ENCODE data around the gene SMYD3.
A peak's percentile ranks its signal among the peaks of the same experiment; 100 is the strongest.
"Not testable (repeated sequence)": the region's sequence is repeated elsewhere in the genome, so short reads cannot be mapped to it uniquely, and the experiment has no call there.

The SMYD3 gene

DNA sequence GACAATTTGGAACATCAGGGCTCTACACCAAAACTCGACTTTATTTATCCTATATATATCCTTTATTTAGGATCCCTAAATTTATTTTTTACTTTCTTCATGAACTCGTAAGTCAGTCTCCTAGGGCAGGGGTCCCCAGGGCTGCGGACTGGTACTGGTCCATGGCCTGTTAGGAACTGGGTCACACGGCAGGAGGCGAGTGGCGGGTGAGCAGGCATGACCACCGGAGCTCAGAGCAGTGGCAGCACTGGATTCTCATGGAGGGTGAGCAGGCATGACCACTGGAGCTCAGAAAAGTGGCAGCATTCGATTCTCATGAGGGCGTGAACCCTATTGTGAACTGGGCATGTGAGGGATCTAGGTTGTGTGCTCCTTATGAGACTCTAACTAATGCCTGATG is 427.0 kb downstream of the SMYD3 start:
- no peak overlapping the region for H3K4me3 ChIP-seq (ENCODE audit: low read length)
- no peak for TF ChIP-seq ZNF274 (IDR thresholded peaks at IDR 0.05; ENCODE audit: low read depth, low read length)

DNA sequence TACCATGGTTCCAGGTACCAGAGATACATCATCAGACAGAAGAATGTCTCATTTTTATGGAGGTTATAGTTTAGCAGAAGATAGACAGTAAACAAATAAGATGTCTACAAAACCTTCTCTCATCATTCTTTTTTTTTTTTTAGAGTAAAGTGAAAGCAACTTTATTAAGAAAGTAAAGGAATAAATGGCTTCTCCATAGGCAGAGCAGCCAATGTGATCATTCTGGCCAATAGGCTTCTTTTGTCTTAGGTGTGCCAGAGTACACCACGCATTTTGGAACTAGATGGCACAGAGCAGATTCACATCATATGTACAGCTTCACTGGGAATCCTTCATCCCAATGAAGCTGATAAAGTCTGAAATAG is 428.2 kb downstream of the SMYD3 start:
- no peak for TF ChIP-seq ZNF274 (IDR thresholded peaks at IDR 0.05; ENCODE audit: low read depth, low read length)
- H3K4me3 ChIP-seq (ENCODE audit: low read length): no peak overlapping the region

DNA sequence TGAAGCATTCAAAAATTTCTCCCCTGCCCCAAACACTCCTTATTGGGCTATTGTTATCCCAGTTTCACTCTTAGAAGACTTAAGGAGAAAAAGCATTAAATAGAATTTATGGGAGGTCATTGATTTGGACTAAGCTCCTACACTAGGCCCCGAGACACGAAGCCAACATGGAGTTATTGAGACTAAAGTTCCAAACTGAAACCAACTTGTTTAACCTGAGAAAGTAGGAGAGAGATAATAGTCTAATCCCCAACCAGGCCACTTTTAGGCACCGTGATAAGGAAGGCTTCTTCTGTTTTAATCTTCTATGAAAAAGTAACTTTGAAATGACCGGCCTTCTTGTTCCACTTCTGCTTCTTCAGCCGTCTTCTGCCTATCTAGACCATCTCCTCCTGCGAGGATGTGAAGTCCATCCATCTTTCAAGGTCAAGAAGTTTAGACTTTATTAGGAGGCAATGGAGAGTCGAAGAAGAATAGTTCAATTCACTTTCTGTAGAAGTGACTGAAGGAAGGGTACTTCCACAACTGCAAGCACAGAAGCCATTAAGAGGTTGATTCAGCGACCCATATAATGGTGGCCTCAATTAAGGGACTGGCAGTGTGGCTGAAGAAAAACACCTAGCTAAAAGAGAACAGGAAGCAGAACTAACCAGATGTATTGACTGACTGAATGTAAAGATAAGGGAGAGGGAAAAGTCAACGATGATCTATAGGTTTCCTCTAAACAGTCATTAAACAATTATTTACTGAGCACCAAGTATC is 428.8 kb downstream of the SMYD3 start:
- no peak for TF ChIP-seq ZNF274 (IDR thresholded peaks at IDR 0.05; ENCODE audit: low read depth, low read length)

DNA sequence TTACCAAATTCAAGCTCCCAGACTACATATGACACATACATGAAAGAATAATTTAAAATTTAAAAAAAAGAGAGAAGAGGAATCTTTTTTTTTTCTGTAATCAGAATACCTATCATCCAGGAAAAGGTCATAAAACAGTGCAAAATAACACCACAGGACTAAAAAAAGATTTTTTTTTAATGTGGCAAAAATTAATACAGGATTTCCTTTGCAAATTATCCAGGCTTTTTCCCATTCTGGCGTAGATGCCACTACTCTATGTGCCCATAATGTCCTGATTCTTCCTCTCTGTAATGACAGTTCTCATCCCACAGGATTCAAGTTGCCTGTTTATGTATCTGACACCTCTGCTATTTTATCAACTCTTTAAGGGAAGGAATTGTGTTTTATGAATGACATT is 429.6 kb downstream of the SMYD3 start:
- TF ChIP-seq ZNF274 (IDR thresholded peaks at IDR 0.05; ENCODE audit: low read depth, low read length): no peak
- H3K4me3 ChIP-seq (ENCODE audit: low read length): no peak overlapping the region

More for the DNA sequence above, 428.8 kb downstream of the SMYD3 start:
- no peak overlapping the region for H3K4me3 ChIP-seq (ENCODE audit: low read length)

DNA sequence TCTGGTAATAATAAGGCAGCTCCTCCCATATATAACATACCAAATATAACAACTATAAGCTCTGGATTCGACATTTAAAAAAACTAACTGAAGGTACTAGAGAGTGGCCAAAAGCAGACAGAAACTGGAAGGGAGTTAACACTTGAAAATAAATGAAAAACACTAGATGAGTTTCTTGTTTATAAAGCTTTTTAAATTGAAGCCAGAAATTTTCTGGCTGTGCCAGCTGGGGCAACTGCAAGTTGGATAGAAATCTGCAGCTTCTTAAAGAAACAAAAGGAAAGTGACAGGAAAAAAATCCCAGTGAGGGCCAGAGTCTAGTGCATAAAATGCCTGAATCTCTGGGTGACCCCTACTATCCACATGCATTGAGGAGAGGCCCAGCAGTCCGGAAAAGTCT is 432.7 kb downstream of the SMYD3 start:
- no peak overlapping the region for H3K4me3 ChIP-seq (ENCODE audit: low read length)
- TF ChIP-seq ZNF274 (IDR thresholded peaks at IDR 0.05; ENCODE audit: low read depth, low read length): no peak

DNA sequence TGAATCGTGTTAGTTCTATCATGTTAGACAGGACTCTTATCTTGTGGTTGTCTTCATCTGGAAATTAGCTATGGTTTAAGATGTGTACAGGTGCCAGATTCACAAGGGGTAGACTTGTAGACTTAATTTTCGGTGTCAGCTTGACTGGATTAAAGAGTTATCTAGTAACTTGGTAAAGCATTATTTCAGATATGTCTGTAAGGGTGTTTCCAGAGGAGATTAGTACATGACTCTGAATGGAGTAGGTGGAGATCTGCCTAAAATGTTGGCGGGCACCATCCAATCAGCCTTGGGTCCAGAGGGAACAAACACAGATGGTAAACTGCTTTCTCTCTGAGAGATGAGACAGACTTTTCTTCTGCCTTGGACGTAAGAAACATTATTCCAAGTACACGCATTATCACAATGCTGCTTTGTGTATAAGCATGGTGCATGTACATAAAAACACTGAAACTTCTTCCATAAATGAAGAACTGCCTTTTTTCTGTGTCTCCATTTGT is 434.6 kb downstream of the SMYD3 start:
- TF ChIP-seq ZNF274 (IDR thresholded peaks at IDR 0.05; ENCODE audit: low read depth, low read length): no peak
- H3K4me3 ChIP-seq (ENCODE audit: low read length): no peak overlapping the region

DNA sequence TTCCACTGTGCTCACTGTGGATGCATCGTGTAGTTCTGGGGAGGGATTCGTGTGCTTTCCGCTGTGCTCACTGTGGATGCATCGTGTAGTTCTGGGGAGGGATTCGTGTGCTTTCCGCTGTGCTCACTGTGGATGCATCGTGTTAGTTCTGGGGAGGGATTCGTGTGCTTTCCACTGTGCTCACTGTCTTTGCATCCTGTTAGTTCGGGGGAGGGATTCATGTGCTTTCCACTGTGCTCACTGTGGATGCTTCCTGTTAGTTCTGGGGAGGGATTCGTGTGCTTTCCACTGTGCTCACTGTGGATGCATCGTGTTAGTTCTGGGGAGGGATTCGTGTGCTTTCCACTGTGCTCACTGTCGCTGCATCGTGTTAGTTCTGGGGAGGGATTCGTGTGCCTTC is 435.1 kb downstream of the SMYD3 start:
- H3K4me3 ChIP-seq (ENCODE audit: low read length): not testable (repeated sequence)

DNA sequence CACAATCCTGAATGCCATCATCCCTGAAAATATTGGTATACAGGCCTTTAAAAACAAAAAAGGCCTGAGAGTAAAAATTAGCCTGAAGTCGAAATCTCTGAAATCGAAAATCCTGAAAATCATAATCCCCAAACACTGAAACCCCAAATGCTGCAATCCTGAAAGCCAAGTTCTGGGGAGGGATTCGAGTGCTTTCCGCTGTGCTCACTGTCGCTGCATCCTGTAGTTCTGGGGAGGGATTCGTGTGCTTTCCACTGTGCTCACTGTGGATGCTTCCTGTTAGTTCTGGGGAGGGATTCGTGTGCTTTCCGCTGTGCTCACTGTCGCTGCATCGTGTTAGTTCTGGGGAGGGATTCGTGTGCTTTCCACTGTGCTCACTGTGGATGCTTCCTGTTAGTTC is 435.5 kb downstream of the SMYD3 start:
- not testable (repeated sequence) for H3K4me3 ChIP-seq (ENCODE audit: low read length)

DNA sequence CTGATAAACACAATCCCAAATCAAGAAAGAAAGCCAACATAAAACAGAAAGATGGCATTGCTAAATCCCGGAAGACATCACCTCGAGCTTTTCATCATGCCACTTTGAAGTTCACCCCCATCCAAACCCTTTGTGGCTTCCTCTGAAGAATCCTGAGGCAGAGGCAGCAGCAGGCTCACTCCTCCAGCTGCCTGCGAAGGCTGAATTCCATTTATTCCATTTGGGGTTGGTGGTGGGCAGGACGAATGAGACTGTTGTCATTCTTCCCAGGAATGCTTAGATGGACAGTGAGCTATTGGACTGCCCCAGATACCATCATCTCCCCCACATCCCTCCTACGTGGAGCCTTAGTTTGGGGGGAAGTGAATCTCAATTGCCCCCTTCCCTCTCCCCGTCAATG is 437.5 kb downstream of the SMYD3 start:
- H3K4me3 ChIP-seq (ENCODE audit: low read length): no peak overlapping the region
- no peak for TF ChIP-seq ZNF274 (IDR thresholded peaks at IDR 0.05; ENCODE audit: low read depth, low read length)

DNA sequence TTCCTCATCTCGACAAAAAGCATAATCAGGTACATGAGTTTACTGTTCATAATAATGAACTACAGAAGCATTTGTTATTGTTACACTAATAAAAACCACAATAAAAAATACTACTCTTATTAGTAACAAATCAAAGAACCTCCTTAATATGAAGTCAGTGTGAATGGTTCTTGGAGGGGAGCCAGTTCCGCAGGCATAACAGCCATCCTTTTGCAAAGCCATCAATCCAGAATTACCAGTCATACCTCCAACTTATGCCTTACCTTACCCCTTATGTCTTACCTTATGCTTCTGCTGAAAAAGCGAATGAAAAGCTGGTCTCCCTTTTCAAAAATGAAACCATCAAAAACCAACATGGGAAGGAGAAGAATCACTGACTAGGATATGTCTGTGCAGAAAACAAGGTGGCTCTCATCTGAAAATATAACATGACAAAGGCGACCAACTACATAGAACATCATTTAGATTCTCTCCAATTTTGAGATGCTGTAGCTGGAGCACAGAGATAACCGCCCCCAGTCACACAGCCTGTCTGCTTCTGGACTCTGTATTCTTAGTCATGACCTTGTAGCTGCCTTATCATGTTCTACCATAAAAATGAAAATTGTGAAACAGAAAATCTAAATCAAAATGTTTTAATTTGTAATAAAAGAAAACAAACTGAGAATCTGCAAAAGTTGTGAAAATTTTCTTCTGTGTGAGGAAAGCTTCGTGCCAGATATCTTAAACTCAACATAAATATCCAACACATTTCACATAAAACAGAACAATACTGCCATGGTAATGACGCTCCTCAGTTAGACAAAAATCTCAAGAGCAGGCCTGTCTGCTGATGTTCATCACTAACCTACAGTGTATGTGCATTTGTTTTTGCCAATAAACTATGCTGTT is 438.2 kb downstream of the SMYD3 start:
- no peak for TF ChIP-seq ZNF274 (IDR thresholded peaks at IDR 0.05; ENCODE audit: low read depth, low read length)
- no peak overlapping the region for H3K4me3 ChIP-seq (ENCODE audit: low read length)

DNA sequence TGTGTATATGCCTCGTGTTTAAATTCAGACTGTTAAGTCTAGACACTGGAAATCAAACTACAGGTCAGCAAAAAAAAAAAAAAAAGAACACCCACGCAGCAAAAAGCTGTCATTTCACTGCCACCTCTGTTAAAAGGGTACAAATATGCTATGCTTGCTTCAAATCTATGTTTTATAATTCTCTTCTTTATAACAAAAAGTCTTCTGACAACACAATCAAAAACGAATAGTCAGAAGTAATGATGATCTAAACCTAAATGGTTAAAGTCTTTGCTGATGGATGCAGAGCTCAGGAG is 438.9 kb downstream of the SMYD3 start:
- TF ChIP-seq ZNF274 (IDR thresholded peaks at IDR 0.05; ENCODE audit: low read depth, low read length): no peak
- no peak overlapping the region for H3K4me3 ChIP-seq (ENCODE audit: low read length)

DNA sequence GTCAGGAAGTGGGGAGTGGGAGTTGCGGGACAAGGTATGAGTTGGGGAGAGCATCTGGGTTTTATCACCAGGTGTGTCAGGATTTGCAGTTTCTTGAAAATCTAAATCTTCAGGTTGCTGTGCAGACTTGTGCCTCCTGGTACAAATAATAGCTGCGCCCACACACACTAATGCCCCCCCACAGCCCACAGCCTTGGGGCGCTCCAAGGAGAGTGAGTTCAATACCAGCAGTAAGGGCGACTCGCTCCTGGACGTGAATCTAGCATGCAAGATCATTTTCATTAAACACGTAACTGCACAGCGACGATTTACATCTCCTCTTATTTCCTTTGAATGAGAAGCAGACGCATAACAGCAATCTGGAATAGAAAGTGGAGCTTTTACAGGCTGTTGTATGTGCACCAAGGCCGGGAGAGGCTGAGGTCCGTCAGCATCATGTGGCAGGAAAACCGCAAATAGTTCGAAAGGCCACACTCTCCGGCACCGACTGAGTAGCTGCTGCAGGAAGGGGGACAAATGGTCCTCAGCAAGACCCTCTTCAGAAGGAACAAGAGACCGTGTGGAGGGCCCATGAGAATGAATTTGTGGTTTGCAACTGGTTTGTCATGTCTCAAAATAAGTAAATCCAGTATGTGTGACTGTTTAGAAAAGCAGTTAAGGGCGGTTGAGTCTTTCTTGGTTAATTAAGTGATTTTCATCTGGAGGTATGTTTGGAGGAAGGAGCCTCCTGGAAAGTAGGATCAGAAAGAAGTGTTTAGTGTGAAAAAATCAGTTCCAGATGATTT is 439.5 kb downstream of the SMYD3 start:
- no peak for TF ChIP-seq ZNF274 (IDR thresholded peaks at IDR 0.05; ENCODE audit: low read depth, low read length)
- peak overlapping the region; percentile 0; the same call in 1 of the 2 replicates for H3K4me3 ChIP-seq (ENCODE audit: low read length)

DNA sequence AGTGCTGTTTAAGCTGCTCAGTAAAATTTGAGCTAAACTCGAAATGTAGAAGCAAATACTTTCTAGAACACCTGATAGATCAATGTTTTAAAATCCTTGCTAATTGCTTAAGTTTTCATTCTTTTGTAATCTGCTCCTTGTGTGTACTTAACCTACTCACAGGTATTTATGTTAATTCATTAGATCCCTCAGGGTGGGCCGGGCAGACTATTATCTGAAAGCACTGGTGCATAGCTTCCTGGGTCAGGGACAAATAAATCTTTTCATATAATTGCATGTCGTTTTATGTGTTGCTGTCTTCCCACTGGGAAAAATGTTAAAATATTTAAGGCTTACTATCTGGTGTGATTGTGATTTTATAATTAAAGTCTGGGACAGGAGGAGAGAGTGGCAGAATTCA is 440.5 kb downstream of the SMYD3 start:
- H3K4me3 ChIP-seq (ENCODE audit: low read length): no peak overlapping the region
- no peak for TF ChIP-seq ZNF274 (IDR thresholded peaks at IDR 0.05; ENCODE audit: low read depth, low read length)

DNA sequence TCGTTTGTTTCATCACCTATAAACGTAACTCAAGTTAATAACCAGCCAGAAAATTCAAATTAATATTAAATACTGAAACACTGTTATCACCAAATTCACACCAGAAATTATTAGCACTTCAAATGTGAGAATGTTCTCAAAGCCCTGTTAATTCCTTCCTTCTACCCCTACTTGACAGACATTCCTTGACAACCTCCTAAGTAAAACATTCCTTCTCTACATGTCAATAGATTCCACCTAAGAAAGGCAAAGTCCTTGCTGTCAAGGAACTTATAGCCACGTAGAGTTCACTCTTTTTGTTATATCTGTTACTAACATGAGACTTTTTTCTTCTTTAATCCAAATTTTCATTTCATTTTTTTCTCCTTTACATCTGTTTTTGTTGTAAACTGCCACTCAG is 441.5 kb downstream of the SMYD3 start:
- no peak for TF ChIP-seq ZNF274 (IDR thresholded peaks at IDR 0.05; ENCODE audit: low read depth, low read length)
- no peak overlapping the region for H3K4me3 ChIP-seq (ENCODE audit: low read length)

DNA sequence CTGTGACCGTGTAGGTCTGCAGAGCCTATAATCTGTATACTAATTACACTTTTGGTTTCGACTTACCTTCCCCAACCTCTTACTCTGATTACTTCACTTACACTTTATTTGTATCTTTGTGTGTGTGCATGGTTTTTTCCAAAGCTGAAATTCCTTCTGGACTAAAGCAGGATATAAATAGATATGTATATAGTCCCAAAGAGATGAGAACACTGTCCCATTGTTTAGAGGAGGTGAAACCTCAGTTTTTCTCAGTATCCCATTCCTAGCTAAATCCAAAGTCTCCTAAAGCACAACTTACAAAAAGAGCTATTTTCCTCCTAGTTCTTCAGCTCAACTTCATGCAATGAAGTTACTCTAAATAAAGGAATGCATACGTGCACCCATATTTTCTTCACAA is 442.2 kb downstream of the SMYD3 start:
- H3K4me3 ChIP-seq (ENCODE audit: low read length): no peak overlapping the region
- TF ChIP-seq ZNF274 (IDR thresholded peaks at IDR 0.05; ENCODE audit: low read depth, low read length): no peak
